HG03280 (cell line): Measurements from ENCODE around the gene DHDDS.
"Not testable (repeated sequence)": the region's sequence is repeated elsewhere in the genome, so short reads cannot be mapped to it uniquely, and the experiment has no call there.

Source experiments
- ATAC-seq: cut with Tn5 transposase; IDR thresholded peaks from one replicate; pipeline ENCODE4 v1.9.1; 2021; ENCODE audit warnings: mild to moderate bottlenecking, moderate library complexity; ENCODE audit not compliant: unreplicated experiment

The DHDDS gene, protein sequence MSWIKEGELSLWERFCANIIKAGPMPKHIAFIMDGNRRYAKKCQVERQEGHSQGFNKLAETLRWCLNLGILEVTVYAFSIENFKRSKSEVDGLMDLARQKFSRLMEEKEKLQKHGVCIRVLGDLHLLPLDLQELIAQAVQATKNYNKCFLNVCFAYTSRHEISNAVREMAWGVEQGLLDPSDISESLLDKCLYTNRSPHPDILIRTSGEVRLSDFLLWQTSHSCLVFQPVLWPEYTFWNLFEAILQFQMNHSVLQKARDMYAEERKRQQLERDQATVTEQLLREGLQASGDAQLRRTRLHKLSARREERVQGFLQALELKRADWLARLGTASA

GRCh38 chr1:26431979-26432695, at the start of gene DHDDS:
Gene DHDDS, plus strand, starts transcription at chr1:26432321. Its CDS starts 625 bp downstream, at chr1:26432946.
- ATAC-seq, result peak; percentile 96

- no peak for ATAC-seq
Measured at GRCh38 chr1:26384076-26384475, 48.0 kb upstream of the DHDDS start.

DNA sequence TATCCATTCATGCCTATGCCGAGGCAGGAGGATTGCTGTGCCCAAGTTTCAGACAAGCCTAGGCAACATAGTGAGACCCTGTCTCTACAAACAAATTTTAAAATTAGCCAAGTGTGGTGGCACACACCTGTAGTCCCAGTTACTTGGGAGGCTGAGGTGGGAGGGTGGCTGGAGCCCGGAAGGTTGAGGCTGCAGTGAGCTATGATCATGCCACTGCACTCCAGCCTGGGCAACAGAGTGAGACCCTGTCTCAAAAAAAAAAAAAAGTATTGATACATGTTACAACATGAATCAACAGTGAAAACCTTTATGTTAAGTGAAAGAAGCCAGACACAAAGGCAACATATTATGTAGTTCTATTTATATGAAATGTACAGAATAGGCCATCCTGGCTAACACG, 47.1 kb upstream of the DHDDS start:
- not testable (repeated sequence) for ATAC-seq

- ATAC-seq, result no peak
Measured at GRCh38 chr1:26387447-26387846, 44.7 kb upstream of the DHDDS start.

DNA sequence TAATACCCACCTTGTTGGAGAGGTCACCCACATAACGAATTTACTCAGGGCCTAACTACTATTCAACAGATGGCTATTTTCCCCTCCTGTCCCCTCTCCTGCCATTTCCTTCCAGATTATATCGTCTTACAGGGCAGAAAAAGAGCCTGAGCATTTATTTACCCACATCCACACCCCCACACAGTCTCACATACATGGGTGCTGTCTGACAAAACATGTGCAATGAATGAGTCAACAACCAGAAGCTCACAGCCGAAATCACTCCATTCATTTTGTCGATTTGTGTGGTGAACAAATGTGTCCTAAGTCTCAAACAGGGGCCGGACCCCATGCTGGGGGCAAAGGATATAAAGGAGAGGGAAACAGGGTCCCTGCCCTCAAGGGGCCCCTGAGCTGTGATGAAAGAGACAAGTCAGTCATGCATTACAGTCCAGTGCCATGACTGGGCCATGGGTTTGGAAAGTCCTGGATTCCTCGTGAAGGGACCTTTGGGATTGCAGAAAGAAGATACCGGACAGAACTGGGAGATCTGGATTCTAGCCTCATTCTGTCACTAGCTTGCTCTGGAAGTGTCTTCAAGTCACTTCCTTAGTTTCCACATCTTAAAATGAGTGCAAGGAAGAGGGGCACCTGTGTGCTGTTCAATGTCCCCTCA, 43.2 kb upstream of the DHDDS start:
- ATAC-seq, result no peak

DNA sequence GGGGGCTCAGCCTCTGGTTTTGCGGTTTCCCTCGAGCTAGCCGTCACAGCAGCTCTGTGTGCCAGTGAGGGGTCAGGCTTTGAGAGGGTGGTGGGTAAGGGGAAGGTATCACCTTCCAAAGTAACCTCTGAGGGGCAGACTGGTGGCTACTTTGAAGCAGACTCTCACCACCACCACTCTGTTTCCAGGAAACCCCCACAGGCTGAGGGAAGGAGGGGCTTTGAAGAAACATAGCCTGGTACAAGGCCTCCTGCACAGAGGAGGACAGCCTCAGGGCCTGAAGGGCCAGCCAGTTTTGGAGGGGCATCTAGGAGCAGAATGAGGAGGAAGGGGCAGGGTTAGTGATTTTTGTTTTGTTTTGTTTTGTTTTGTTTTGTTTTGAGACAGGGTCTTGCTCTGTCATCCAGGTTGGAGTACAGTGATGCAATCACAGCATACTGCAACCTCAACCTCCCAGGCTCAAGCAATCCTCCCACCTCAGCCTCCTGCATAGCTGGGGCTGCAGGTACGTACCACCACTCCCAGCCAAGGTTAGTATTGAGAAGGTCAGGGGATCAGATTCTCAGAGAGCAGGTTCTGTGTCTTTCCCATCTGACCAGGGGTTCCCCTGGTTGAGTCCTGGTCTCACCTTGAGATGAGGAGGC, 42.4 kb upstream of the DHDDS start:
- no peak for ATAC-seq

- ATAC-seq, result no peak
Measured at GRCh38 chr1:26391450-26391849, 40.7 kb upstream of the DHDDS start.

- ATAC-seq, result no peak
Measured at GRCh38 chr1:26395754-26396153, 36.4 kb upstream of the DHDDS start.

DNA sequence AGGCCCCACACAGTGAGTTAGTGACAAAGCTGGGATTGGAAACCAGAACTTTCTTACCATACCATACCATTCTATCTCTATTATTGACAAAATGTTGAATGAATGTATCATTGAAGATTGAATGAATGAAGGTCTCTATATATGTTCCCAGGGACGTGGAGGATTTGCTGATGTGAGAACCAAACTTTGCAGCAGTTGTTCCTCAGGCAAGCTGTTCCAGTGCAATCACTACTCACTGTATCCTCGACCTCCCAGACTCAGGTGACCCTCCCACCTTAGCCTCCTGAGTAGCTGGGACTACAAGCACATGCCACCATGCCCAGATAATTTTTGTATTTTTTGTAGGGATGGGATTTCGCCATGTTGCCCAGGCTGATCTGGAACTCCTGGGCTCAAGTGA, 33.1 kb upstream of the DHDDS start:
- no peak for ATAC-seq

GRCh38 chr1:26401891-26402290, 30.2 kb upstream of the DHDDS start:
- no peak for ATAC-seq

DNA sequence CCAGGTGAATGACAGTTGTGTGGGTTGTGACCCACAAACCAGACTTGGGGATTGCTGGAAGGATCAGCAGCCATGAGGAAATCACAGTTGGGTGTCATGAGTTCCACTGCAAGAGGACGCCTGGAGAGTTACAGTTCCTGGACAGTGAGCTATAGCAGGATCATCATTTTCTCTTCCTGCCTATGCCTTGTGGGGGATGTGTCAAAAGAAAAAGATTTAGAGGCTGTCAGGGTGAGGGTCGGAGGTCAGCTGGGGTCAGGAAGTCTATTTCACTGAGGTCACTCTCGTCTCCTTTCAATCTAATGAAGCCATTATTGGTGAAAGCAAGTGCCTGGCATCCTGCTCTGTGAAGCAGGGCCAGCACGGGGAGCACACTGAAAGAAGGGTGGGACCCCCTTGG, 28.5 kb upstream of the DHDDS start:
- no peak for ATAC-seq

DNA sequence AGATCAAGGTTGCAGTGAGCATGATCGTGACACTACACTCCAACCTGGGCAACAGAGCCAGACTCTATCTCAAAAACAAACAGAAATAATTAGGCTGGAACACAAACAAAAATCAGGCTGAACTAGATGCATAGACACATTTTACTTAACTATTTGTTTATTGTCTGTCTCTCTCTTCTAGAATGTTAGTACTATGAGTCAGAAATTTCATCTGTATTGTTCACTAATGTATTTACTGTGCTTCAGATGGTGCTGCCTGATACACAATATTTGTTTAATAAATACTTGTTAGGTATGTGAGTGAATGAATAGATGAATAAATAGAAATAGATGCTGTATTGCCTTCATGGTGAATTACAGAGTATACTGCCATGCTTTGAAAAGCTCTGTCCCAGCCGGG, 27.5 kb upstream of the DHDDS start:
- no peak for ATAC-seq

GRCh38 chr1:26405281-26405915, 26.7 kb upstream of the DHDDS start:
- no peak for ATAC-seq

GRCh38 chr1:26408604-26409003, 23.5 kb upstream of the DHDDS start:
- no peak for ATAC-seq

- ATAC-seq, result no peak
Measured at GRCh38 chr1:26409191-26409807, 22.8 kb upstream of the DHDDS start.

DNA sequence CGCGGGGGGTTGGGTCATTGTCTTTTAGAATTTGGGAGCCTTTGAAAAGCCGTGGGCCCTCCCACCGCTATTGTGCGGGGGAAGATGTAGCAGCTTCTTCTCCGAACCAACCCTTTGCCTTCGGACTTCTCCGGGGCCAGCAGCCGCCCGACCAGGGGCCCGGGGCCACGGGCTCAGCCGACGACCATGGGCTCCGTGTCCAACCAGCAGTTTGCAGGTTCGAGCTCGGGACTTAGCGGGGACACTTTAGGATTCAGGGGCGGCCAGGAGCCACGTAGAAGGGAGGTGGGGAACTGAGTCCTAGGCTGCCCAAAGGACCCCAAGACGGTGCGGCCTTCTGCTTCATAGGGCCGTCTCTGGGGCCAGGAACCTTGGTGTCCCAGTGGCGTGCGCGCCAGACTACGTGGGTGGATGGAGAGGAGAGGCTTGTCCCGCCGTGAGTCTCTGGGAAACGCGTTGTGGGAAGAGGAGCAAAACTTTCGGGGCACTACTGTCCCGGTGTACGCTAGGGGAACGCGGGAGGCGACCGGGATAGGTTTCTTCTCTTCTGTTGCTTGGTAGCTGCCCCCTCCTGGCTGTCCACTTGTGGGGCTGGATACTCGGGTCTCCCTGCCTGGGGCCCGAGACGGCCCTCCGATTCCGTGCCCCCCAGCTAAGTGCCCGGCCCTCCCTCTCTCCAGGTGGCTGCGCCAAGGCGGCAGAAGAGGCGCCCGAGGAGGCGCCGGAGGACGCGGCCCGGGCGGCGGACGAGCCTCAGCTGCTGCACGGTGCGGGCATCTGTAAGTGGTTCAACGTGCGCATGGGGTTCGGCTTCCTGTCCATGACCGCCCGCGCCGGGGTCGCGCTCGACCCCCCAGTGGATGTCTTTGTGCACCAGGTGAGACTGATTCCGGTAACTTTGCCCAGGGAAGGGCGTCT, 21.2 kb upstream of the DHDDS start, which contains the start of gene LIN28A:
TSS of gene LIN28A (plus strand) at position 112 of the 918 bp plus-strand sequence. CDS start at position 187, 75 bp downstream.
- no peak for ATAC-seq

DNA sequence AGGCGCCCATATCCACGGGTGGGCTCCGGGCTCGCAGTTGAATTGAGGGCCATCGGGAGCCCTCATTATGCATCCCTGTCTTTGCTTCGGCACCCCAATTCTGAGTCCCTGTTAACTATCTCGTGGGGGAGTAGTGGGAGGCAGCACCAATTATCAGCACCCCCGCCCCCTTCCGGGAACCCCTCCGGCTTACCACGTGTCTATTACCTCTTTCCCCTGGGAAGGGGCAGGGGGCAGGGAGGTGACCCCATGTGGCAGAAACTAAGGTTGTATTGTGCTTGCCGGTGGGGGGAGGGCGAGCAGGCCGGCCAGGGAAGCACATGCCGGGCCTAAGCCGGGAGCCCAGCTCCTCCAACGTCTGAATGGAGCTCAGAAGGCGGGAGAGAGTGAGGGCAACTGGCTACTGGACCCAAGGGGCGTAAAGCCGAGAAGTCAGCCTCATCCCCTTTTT, 20.5 kb upstream of the DHDDS start:
- no peak for ATAC-seq

DNA sequence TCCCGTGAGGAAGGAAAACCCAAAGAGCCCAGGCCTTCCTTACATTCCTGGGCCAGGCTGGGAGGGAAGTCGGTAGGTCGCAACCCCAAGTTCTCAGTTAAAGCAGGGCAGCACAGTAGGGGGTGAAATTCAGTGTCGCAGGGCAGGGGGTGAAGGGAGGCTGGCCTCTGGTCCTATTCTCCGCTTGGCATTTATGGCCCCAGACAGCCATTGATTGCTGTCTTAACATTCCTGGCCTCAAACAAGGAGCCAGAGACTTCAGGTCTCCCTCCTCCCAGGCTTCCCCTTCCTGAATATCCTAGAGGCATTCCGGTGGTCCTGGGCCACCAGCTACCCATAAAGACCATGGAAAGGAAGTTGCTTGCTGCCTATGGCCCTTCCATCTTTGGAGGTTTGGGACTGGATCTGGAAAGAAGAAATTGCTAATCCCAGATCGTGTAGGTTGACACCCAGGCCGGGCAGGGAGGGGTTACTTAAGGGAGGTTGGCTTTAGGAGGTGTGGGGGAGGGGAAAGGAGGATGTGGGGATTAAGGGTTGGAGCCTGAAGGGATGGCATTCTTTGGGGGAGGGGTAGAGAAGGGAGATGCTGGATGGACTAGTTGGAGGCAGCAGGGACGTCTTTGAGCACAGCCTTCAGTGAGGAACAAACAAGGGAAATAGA, 19.8 kb upstream of the DHDDS start:
- no peak for ATAC-seq

- ATAC-seq, result no peak
Measured at GRCh38 chr1:26413031-26413430, 19.1 kb upstream of the DHDDS start.
